SK-N-SH (cell line): ENCODE results near the gene EML1. TPM values are rescaled to one million over a fixed set of nuclear protein-coding genes. Genes with fewer than 3 reads are reported as not detected.

Experiments used
- CTCF ChIA-PET: fragments of 300-600, 350-600 bp; formaldehyde crosslinking; extraction: SDS; loops from one replicate; lab custom pipeline; 2021; lab: Yijun Ruan, JAX
- POLR2A ChIA-PET: fragments of 350-600 bp; sonication (Branson Sonifier 250); formaldehyde crosslinking; extraction: SDS; loops from one replicate; lab custom pipeline; 2020; ENCODE audit warnings: antibody characterized with exemption, inconsistent platforms; lab: Yijun Ruan, JAX
- DNase-seq: peaks from one replicate; pipeline ENCODE4 v3.0.0; 2012
- H2AFZ ChIP-seq: fragments of 200-600 bp; sonication (generic); 2 replicates; pipeline ENCODE4 v1.8.1; 2016; ENCODE audit warnings: antibody characterized with exemption, mild to moderate bottlenecking, low read depth
- H3F3A ChIP-seq: fragments of 200-600 bp; sonication (generic); replicated peaks from 2 replicates; pipeline ENCODE3; 2016; ENCODE audit warnings: antibody characterized with exemption, mild to moderate bottlenecking; ENCODE audit not compliant: insufficient read depth
- H3K27ac ChIP-seq, 2 experiments: fragments of 200-500 bp in 1 of 2; fragments of 200-600 bp in 1 of 2; sonication (Bioruptor generic) in 1 of 2; sonication (generic), shearing (Covaris generic) in 1 of 2; 2 replicates each; pipeline versions ENCODE4 v1.5.1 to v1.6.1; 2014 to 2016; ENCODE audit warnings: low read depth in 2 of 2, inconsistent platforms in 1 of 2, low read length in 1 of 2, mild to moderate bottlenecking in 1 of 2, mixed read lengths in 1 of 2
- H3K27me3 ChIP-seq: fragments of 200-600 bp; sonication (generic), shearing (Covaris generic); 2 replicates; pipeline ENCODE4 v1.6.1; 2016; ENCODE audit warnings: mixed run types; ENCODE audit not compliant: insufficient read depth
- H3K36me3 ChIP-seq, 2 experiments: fragments of 200-500 bp in 1 of 2; fragments of 200-600 bp in 1 of 2; sonication (Bioruptor generic) in 1 of 2; sonication (generic) in 1 of 2; replicated peaks in 1 of 2; 2 replicates each; pipeline versions ENCODE3 to v1.5.1; 2014 to 2016; ENCODE audit warnings: low read length in 1 of 2, mild to moderate bottlenecking in 1 of 2; ENCODE audit not compliant: insufficient read depth in 2 of 2, control insufficient read depth in 1 of 2
- H3K4me1 ChIP-seq, 2 experiments: fragments of 200-500 bp in 1 of 2; fragments of 200-600 bp in 1 of 2; sonication (Bioruptor generic) in 1 of 2; sonication (generic), shearing (Covaris generic) in 1 of 2; 2 replicates each; pipeline versions ENCODE4 v1.5.1 to v1.6.1; 2014 to 2016; ENCODE audit warnings: low read depth in 1 of 2, low read length in 1 of 2, mixed run types in 1 of 2; ENCODE audit not compliant: insufficient read depth in 2 of 2, control insufficient read depth in 1 of 2
- H3K4me2 ChIP-seq: fragments of 200-600 bp; sonication (generic), shearing (Covaris generic); 2 replicates; pipeline ENCODE4 v1.6.1; 2017; ENCODE audit warnings: mixed run types
- H3K4me3 ChIP-seq, 2 experiments: fragments of 200-500 bp in 1 of 2; fragments of 200-600 bp in 1 of 2; sonication (Bioruptor generic) in 1 of 2; sonication (generic), shearing (Covaris generic) in 1 of 2; 2 replicates each; pipeline versions ENCODE4 v1.5.1 to v1.8.1; 2014 to 2016; ENCODE audit warnings: low read depth in 2 of 2, inconsistent platforms in 1 of 2, low read length in 1 of 2, mild to moderate bottlenecking in 1 of 2, mixed read lengths in 1 of 2, moderate library complexity in 1 of 2
- H3K79me2 ChIP-seq: fragments of 200-600 bp; sonication (generic); 2 replicates; pipeline ENCODE4 v1.8.1; 2017; ENCODE audit warnings: mild to moderate bottlenecking; ENCODE audit not compliant: insufficient read depth
- H3K9ac ChIP-seq: fragments of 200-600 bp; sonication (generic); 2 replicates; pipeline ENCODE4 v1.6.1; 2017; ENCODE audit warnings: mixed run types
- H3K9me2 ChIP-seq: fragments of 200-600 bp; sonication (generic); 2 replicates; pipeline ENCODE4 v1.6.1; 2017; ENCODE audit warnings: mixed run types
- H3K9me3 ChIP-seq: fragments of 200-600 bp; sonication (generic); 2 replicates; pipeline ENCODE4 v1.6.1; 2017; ENCODE audit warnings: mixed run types, mild to moderate bottlenecking, moderate library complexity
- H4K20me1 ChIP-seq: fragments of 200-600 bp; sonication (generic); 2 replicates; pipeline ENCODE4 v1.6.1; 2017; ENCODE audit warnings: mild to moderate bottlenecking, mixed run types; ENCODE audit not compliant: insufficient read depth
- CHD2 ChIP-seq: fragments of 150-350 bp; IDR thresholded peaks from 2 replicates; pipeline ENCODE4 v1.6.1; 2018; ENCODE audit warnings: low read length; ENCODE audit not compliant: partially characterized antibody
- EP300 ChIP-seq, 2 experiments: IDR thresholded peaks; 2 replicates each; pipeline versions ENCODE4 v1.4.0 to v1.6.1; 2012; ENCODE audit warnings: borderline replicate concordance in 1 of 2, low read depth in 1 of 2, low read length in 1 of 2
- EZH2phosphoT487 ChIP-seq: fragments of 200-600 bp; sonication (generic); IDR thresholded peaks from 2 replicates; pipeline ENCODE4 v1.6.1; 2017; ENCODE audit warnings: low read depth, mixed run types, mild to moderate bottlenecking, antibody characterized with exemption, moderate library complexity, borderline replicate concordance
- FOXM1 ChIP-seq: IDR thresholded peaks from 2 replicates; pipeline ENCODE4 v1.4.0; 2012; ENCODE audit warnings: low read depth, mild to moderate bottlenecking
- JUND ChIP-seq: IDR thresholded peaks from 2 replicates; pipeline ENCODE4 v1.4.0; 2012
- MEF2A ChIP-seq: IDR thresholded peaks from 2 replicates; pipeline ENCODE4 v1.4.0; 2012; ENCODE audit warnings: low read depth, borderline replicate concordance
- MXI1 ChIP-seq: IDR thresholded peaks from 2 replicates; pipeline ENCODE4 v1.6.1; 2012; ENCODE audit warnings: mild to moderate bottlenecking, low read depth, low read length, improper control_type of control experiment
- NFIC ChIP-seq: IDR thresholded peaks from 2 replicates; pipeline ENCODE4 v1.4.0; 2012; ENCODE audit warnings: borderline replicate concordance
- POLR2AphosphoS5 ChIP-seq: IDR thresholded peaks from 2 replicates; pipeline ENCODE4 v1.6.1; 2012; ENCODE audit warnings: low read depth, low read length
- RCOR1 ChIP-seq: fragments of 150-350 bp; IDR thresholded peaks from 2 replicates; pipeline ENCODE4 v1.6.1; 2017; ENCODE audit warnings: antibody characterized with exemption, low read length
- RFX5 ChIP-seq: IDR thresholded peaks from 2 replicates; pipeline ENCODE4 v1.6.1; 2012; ENCODE audit warnings: mild to moderate bottlenecking, improper control_type of control experiment, low read length
- RXRA ChIP-seq: IDR thresholded peaks from 2 replicates; pipeline ENCODE4 v1.4.0; 2012; ENCODE audit warnings: low read depth, mild to moderate bottlenecking, borderline replicate concordance
- SMC3 ChIP-seq: IDR thresholded peaks from 2 replicates; pipeline ENCODE4 v1.6.1; 2012; ENCODE audit warnings: low read depth, low read length, improper control_type of control experiment
- TEAD4 ChIP-seq: IDR thresholded peaks from 2 replicates; pipeline ENCODE4 v1.4.0; 2012; ENCODE audit warnings: mild to moderate bottlenecking, borderline replicate concordance; ENCODE audit not compliant: insufficient read depth
- YY1 ChIP-seq: IDR thresholded peaks from 2 replicates; pipeline ENCODE4 v1.4.0; 2012; ENCODE audit warnings: low read depth, mild to moderate bottlenecking
- WGBS: methylation state at CpG from one replicate; pipeline ENCODE4 v1.1.6; 2017; ENCODE audit warnings: low lambda C conversion rate; 5-methylcytosine and 5-hydroxymethylcytosine counted together
- polyA plus RNA-seq, 3 experiments: library from polyadenylated mRNA; depleted of rRNA; stranded (reverse); fragments of >200 nt; gene quantifications; 2 replicates each; pipeline ENCODE4 v1.2.3, GENCODE V29; 2012
- TF ChIP-seq, protein P1 (sequence below): IDR thresholded peaks from 2 replicates; pipeline ENCODE4 v1.6.1; 2012; ENCODE audit warnings: mild to moderate bottlenecking, low read depth, low read length, moderate library complexity
- TF ChIP-seq, protein P2 (sequence below): fragments of 150-350 bp; IDR thresholded peaks from 2 replicates; pipeline ENCODE4 v1.6.1; 2016; ENCODE audit warnings: mild to moderate bottlenecking, low read depth, low read length
- TF ChIP-seq, protein P3 (sequence below): IDR thresholded peaks from 2 replicates; pipeline ENCODE4; 2012
- TF ChIP-seq, protein P4 (sequence below): fragments of 200-600 bp; sonication (generic); IDR thresholded peaks from 2 replicates; pipeline ENCODE4 v1.6.1; 2017; ENCODE audit warnings: antibody characterized with exemption, mild to moderate bottlenecking, moderate library complexity
- TF ChIP-seq, protein P5 (sequence below): IDR thresholded peaks from 2 replicates; pipeline ENCODE4 v1.4.0; 2012; ENCODE audit warnings: low read depth

EML1 gene
- polyA plus RNA-seq, 1 of the 3 experiments (the other 2 are of a cell fraction) = 6.3 TPM

DNA sequence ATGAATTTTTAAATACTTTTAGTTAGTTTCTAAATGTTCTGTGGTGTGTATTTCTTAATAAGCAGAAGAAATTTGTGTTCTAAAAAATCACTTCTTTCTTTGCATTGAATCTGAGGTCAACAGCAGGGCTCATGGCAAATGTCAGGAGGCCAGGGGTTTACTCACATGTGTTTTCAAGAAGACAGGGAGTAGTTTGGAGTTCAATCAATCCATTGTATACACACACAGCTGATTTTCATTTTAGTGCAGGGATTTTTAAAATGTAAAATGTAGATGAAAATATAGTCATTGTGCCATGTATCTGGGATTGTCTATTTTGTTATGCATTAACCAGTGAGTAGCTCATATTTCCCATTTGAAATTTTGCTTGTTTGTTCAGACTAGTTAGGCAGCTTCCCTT is 62.1 kb downstream of the EML1 start:
- H3F3A ChIP-seq = no peaks in the 10 kb centered on the region
- no peaks in the 10 kb centered on the region for H4K20me1 ChIP-seq
- no peak overlapping the region for H3K27ac ChIP-seq
- H2AFZ ChIP-seq = no peak overlapping the region
- DNase-seq = no peak
- no peaks in the 10 kb centered on the region for H3K27me3 ChIP-seq
- POLR2A ChIA-PET = no interaction called here
- H3K9ac ChIP-seq = no peak overlapping the region
- CTCF ChIA-PET = no interaction called here
- H3K4me1 ChIP-seq = peaks cover 0 to 5% of the 10 kb centered on the region in 2 experiments; a peak in 1 of 4 replicates
- H3K79me2 ChIP-seq = no peaks in the 10 kb centered on the region
- no peaks in the 10 kb centered on the region for H3K36me3 ChIP-seq
- H3K4me3 ChIP-seq = no peak overlapping the region
- no peaks in the 10 kb centered on the region for H3K9me2 ChIP-seq
- H3K4me2 ChIP-seq = no peak overlapping the region
- TF ChIP-seq MXI1 (no peak), FOXM1 (no peak), NFIC (no peak), JUND (no peak), MEF2A (no peak), POLR2AphosphoS5 (no peak), RCOR1 (no peak), RFX5 (no peak)
- TF ChIP-seq, protein P1, sequence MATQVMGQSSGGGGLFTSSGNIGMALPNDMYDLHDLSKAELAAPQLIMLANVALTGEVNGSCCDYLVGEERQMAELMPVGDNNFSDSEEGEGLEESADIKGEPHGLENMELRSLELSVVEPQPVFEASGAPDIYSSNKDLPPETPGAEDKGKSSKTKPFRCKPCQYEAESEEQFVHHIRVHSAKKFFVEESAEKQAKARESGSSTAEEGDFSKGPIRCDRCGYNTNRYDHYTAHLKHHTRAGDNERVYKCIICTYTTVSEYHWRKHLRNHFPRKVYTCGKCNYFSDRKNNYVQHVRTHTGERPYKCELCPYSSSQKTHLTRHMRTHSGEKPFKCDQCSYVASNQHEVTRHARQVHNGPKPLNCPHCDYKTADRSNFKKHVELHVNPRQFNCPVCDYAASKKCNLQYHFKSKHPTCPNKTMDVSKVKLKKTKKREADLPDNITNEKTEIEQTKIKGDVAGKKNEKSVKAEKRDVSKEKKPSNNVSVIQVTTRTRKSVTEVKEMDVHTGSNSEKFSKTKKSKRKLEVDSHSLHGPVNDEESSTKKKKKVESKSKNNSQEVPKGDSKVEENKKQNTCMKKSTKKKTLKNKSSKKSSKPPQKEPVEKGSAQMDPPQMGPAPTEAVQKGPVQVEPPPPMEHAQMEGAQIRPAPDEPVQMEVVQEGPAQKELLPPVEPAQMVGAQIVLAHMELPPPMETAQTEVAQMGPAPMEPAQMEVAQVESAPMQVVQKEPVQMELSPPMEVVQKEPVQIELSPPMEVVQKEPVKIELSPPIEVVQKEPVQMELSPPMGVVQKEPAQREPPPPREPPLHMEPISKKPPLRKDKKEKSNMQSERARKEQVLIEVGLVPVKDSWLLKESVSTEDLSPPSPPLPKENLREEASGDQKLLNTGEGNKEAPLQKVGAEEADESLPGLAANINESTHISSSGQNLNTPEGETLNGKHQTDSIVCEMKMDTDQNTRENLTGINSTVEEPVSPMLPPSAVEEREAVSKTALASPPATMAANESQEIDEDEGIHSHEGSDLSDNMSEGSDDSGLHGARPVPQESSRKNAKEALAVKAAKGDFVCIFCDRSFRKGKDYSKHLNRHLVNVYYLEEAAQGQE = no peak
- TF ChIP-seq, protein P2, sequence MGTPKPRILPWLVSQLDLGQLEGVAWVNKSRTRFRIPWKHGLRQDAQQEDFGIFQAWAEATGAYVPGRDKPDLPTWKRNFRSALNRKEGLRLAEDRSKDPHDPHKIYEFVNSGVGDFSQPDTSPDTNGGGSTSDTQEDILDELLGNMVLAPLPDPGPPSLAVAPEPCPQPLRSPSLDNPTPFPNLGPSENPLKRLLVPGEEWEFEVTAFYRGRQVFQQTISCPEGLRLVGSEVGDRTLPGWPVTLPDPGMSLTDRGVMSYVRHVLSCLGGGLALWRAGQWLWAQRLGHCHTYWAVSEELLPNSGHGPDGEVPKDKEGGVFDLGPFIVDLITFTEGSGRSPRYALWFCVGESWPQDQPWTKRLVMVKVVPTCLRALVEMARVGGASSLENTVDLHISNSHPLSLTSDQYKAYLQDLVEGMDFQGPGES = no peak
- no peaks in the 10 kb centered on the region for H3K9me3 ChIP-seq

DNA sequence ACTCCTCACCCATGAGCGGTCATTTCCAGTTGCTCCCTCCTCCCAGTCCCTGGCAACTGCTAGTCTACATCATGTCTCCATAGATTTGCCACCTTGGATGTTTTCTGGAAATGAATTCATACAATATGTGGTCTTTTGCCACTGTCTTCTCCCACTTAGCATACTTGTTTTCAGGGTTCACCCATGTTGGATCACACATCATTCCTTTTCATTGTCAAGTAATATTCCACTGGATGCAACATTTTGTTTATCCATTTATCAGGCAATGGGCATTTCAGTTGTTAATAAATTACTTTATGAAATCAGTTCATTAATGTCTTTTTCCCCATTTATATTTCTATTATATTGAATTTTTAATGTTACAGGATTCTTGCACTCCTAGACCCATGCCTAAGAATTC is 64.3 kb downstream of the EML1 start:
- WGBS = 95% methylated on average over 1 of the region's 1 CpG
- no peaks in the 10 kb centered on the region for H3K9me3 ChIP-seq
- no peaks in the 10 kb centered on the region for H3K27me3 ChIP-seq
- H3F3A ChIP-seq = no peaks in the 10 kb centered on the region
- no peaks in the 10 kb centered on the region for H3K9me2 ChIP-seq
- H3K4me3 ChIP-seq = no peak overlapping the region
- H3K79me2 ChIP-seq = no peaks in the 10 kb centered on the region
- ChIA-PET CTCF (no interaction called here), POLR2A (no interaction called here)
- no peak overlapping the region for H2AFZ ChIP-seq
- no peak overlapping the region for H3K4me2 ChIP-seq
- no peak overlapping the region for H3K9ac ChIP-seq
- DNase-seq = no peak
- TF ChIP-seq, protein P3, sequence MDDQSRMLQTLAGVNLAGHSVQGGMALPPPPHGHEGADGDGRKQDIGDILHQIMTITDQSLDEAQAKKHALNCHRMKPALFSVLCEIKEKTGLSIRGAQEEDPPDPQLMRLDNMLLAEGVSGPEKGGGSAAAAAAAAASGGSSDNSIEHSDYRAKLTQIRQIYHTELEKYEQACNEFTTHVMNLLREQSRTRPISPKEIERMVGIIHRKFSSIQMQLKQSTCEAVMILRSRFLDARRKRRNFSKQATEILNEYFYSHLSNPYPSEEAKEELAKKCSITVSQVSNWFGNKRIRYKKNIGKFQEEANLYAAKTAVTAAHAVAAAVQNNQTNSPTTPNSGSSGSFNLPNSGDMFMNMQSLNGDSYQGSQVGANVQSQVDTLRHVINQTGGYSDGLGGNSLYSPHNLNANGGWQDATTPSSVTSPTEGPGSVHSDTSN = no peak
- TF ChIP-seq, protein P4, sequence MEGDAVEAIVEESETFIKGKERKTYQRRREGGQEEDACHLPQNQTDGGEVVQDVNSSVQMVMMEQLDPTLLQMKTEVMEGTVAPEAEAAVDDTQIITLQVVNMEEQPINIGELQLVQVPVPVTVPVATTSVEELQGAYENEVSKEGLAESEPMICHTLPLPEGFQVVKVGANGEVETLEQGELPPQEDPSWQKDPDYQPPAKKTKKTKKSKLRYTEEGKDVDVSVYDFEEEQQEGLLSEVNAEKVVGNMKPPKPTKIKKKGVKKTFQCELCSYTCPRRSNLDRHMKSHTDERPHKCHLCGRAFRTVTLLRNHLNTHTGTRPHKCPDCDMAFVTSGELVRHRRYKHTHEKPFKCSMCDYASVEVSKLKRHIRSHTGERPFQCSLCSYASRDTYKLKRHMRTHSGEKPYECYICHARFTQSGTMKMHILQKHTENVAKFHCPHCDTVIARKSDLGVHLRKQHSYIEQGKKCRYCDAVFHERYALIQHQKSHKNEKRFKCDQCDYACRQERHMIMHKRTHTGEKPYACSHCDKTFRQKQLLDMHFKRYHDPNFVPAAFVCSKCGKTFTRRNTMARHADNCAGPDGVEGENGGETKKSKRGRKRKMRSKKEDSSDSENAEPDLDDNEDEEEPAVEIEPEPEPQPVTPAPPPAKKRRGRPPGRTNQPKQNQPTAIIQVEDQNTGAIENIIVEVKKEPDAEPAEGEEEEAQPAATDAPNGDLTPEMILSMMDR = no peak
- no peak for TF ChIP-seq TEAD4
- TF ChIP-seq SMC3 = no peak
- TF ChIP-seq CHD2 = no peak
- TF ChIP-seq, protein P5, sequence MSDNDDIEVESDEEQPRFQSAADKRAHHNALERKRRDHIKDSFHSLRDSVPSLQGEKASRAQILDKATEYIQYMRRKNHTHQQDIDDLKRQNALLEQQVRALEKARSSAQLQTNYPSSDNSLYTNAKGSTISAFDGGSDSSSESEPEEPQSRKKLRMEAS = no peak
- TF ChIP-seq POLR2AphosphoS5 = no peak
- TF ChIP-seq YY1 = no peak
- no peak for TF ChIP-seq EZH2phosphoT487
- no peak for TF ChIP-seq RXRA
- TF ChIP-seq EP300 (IDR thresholded peaks at IDR 0.05; ENCODE audit: borderline replicate concordance in 1 of 2, low read depth in 1 of 2, low read length in 1 of 2) = no peak
- H4K20me1 ChIP-seq = no peaks in the 10 kb centered on the region
- H3K36me3 ChIP-seq = no peaks in the 10 kb centered on the region
- peaks cover 3 to 5% of the 10 kb centered on the region in 2 experiments; a peak in 1 of 4 replicates for H3K4me1 ChIP-seq
- no peak overlapping the region for H3K27ac ChIP-seq
